CD14-positive monocyte (primary cell): ENCODE results near the gene STON2. TPM values are rescaled to one million over a fixed set of nuclear protein-coding genes. Genes with fewer than 3 reads are reported as not detected.

Source experiments
- DNase-seq, 3 donors: peaks; one replicate each; pipeline ENCODE4 v3.0.0-alpha.2; 2011 to 2022
- H2AFZ ChIP-seq: 2 replicates; pipeline ENCODE4 v1.6.0; 2012; ENCODE audit warnings: mild to moderate bottlenecking, low read depth, low read length, inconsistent platforms; ENCODE audit not compliant: insufficient read depth, poor library complexity, severe bottlenecking
- H3K27ac ChIP-seq, 2 donors: 1 replicate in 1 of 2; 2 replicates in 1 of 2; pipeline ENCODE4 v1.5.1; 2012 to 2013; ENCODE audit warnings: low read length in 2 of 2, control low read depth in 1 of 2, inconsistent platforms in 1 of 2, low read depth in 1 of 2, mild to moderate bottlenecking in 1 of 2
- H3K27me3 ChIP-seq, 2 donors: one replicate each; pipeline versions ENCODE4 v1.6.0 to v1.6.1; 2011 to 2013; ENCODE audit warnings: low read length in 2 of 2; ENCODE audit not compliant: control insufficient read depth in 2 of 2, insufficient read depth in 2 of 2
- H3K36me3 ChIP-seq, 2 donors: replicated peaks in 1 of 2; 1 replicate in 1 of 2; 2 replicates in 1 of 2; pipeline versions ENCODE4 v1.5.1 to v1.6.1; 2012 to 2013; ENCODE audit warnings: low read length in 2 of 2, control low read depth in 1 of 2, inconsistent platforms in 1 of 2, mild to moderate bottlenecking in 1 of 2; ENCODE audit not compliant: insufficient read depth in 2 of 2, control insufficient read depth in 1 of 2
- H3K4me1 ChIP-seq, 2 donors: 1 replicate in 1 of 2; 2 replicates in 1 of 2; pipeline versions ENCODE4 v1.5.1 to v1.6.1; 2012 to 2013; ENCODE audit warnings: low read length in 2 of 2, control low read depth in 1 of 2, inconsistent platforms in 1 of 2, mild to moderate bottlenecking in 1 of 2, moderate library complexity in 1 of 2; ENCODE audit not compliant: insufficient read depth in 2 of 2, control insufficient read depth in 1 of 2
- H3K4me2 ChIP-seq: replicated peaks from 2 replicates; pipeline ENCODE3; 2012; ENCODE audit warnings: low read length, moderate library complexity, mild to moderate bottlenecking; ENCODE audit not compliant: poor library complexity, severe bottlenecking; ENCODE audit errors: extremely low read depth
- H3K4me3 ChIP-seq, 3 experiments: fragments of 200-600 bp in 1 of 3; sonication (generic) in 1 of 3; replicated peaks in 1 of 3; 1 replicate in 2 of 3; 2 replicates in 1 of 3; pipeline ENCODE4 v1.5.1; 2011 to 2013; ENCODE audit warnings: low read length in 3 of 3, mild to moderate bottlenecking in 3 of 3, control low read depth in 2 of 3, low read depth in 2 of 3, inconsistent platforms in 1 of 3, moderate library complexity in 1 of 3
- H3K79me2 ChIP-seq: 2 replicates; pipeline ENCODE4 v1.6.0; 2012; ENCODE audit warnings: mild to moderate bottlenecking, control low read depth, inconsistent platforms, low read length, moderate library complexity; ENCODE audit not compliant: insufficient read depth
- H3K9ac ChIP-seq: 2 replicates; pipeline ENCODE4 v1.6.0; 2017; ENCODE audit warnings: low read length, mild to moderate bottlenecking; ENCODE audit not compliant: insufficient read depth, poor library complexity, severe bottlenecking
- H3K9me3 ChIP-seq, 2 donors: replicated peaks in 1 of 2; 1 replicate in 1 of 2; 2 replicates in 1 of 2; pipeline versions ENCODE4 v1.5.1 to v1.6.1; 2012 to 2013; ENCODE audit warnings: low read length in 2 of 2, control low read depth in 1 of 2; ENCODE audit not compliant: control insufficient read depth in 1 of 2, insufficient read depth in 1 of 2
- H4K20me1 ChIP-seq: 2 replicates; pipeline ENCODE4 v1.6.0; 2012; ENCODE audit warnings: mild to moderate bottlenecking, low read length, control low read depth, moderate library complexity; ENCODE audit not compliant: insufficient read depth
- H3K27ac Mint-ChIP-seq, 7 donors: one replicate each; pipeline ENCODE4 v1.8.0; 2020; ENCODE audit warnings: mild to moderate bottlenecking in 7 of 7, mixed read lengths in 7 of 7, moderate library complexity in 6 of 7, inconsistent platforms in 2 of 7
- H3K27me3 Mint-ChIP-seq, 3 donors: one replicate each; pipeline ENCODE4 v1.8.0; 2021 to 2022; ENCODE audit warnings: low read depth in 3 of 3, mild to moderate bottlenecking in 3 of 3, mixed read lengths in 3 of 3, moderate library complexity in 3 of 3, inconsistent platforms in 1 of 3
- H3K36me3 Mint-ChIP-seq, 2 donors: one replicate each; pipeline ENCODE4 v1.8.0; 2020; ENCODE audit warnings: mixed read lengths in 2 of 2, inconsistent platforms in 1 of 2, mild to moderate bottlenecking in 1 of 2
- H3K4me1 Mint-ChIP-seq: one replicate; pipeline ENCODE4 v1.8.0; 2020; ENCODE audit warnings: mild to moderate bottlenecking, mixed read lengths
- H3K4me3 Mint-ChIP-seq, 2 donors: one replicate each; pipeline ENCODE4 v1.8.0; 2020; ENCODE audit warnings: mild to moderate bottlenecking in 2 of 2, mixed read lengths in 2 of 2, moderate library complexity in 1 of 2
- H3K9me3 Mint-ChIP-seq, 7 donors: one replicate each; pipeline ENCODE4 v1.8.0; 2020 to 2022; ENCODE audit warnings: mixed read lengths in 7 of 7, mild to moderate bottlenecking in 6 of 7, moderate library complexity in 6 of 7, inconsistent platforms in 2 of 7
- CTCF ChIP-seq: fragments of 200-600 bp; IDR thresholded peaks from one replicate; pipeline ENCODE4 v1.8.0; 2022; ENCODE audit warnings: antibody characterized with exemption, mild to moderate bottlenecking
- WGBS: methylation state at CpG from one replicate; pipeline ENCODE4 v1.1.5; 2013; ENCODE audit warnings: missing lambda C conversion rate; ENCODE audit not compliant: insufficient coverage; 5-methylcytosine and 5-hydroxymethylcytosine counted together
- intact Hi-C, 2 donors: fragments of 100-400 bp; cut with micrococcal nuclease; formaldehyde crosslinking; loops; one replicate each; pipeline versions ENCODE4 v1.15.0 to v1.15.1; 2023
- polyA plus RNA-seq, 3 donors: library from polyadenylated mRNA; depleted of rRNA in 1 of 3; unstranded in 2 of 3; stranded (reverse) in 1 of 3; fragments of 300-500 nt in 2 of 3; fragments of >200 nt in 1 of 3; fragmentation: Illumina TruSeq in 2 of 3; gene quantifications; 1 replicate in 2 of 3; 2 replicates in 1 of 3; pipeline ENCODE4 v1.2.3, GENCODE V29; 2012 to 2021

The STON2 gene
- polyA plus RNA-seq, 3 donors: 1.6 to 3.2 (median 2.1) TPM

GRCh38 chr14:81350344-81351130 lies 49.6 kb downstream of the STON2 start:
- Histone ChIP-seq H3K36me3 (no peaks in the 10 kb centered on the region), H3K9me3 (peaks cover 0 to 9% of the 10 kb centered on the region in 2 donors), H3K27ac (no peak overlapping the region), H3K9ac (no peak overlapping the region), H3K27me3 (no peaks in the 10 kb centered on the region), H3K4me2 (no peak overlapping the region), H3K79me2 (no peaks in the 10 kb centered on the region), H3K4me3 (no peak overlapping the region), H4K20me1 (no peaks in the 10 kb centered on the region), H3K4me1 (no peaks in the 10 kb centered on the region), H2AFZ (no peak overlapping the region)
- peaks cover 9 to 18% (median 12%) of the 10 kb centered on the region in 7 donors for H3K9me3 Mint-ChIP-seq
- TF ChIP-seq CTCF: no peak
- H3K27ac Mint-ChIP-seq: no peak overlapping the region
- no peak overlapping the region for H3K4me3 Mint-ChIP-seq
- H3K4me1 Mint-ChIP-seq: peaks cover 6% of the 10 kb centered on the region
- no peak for DNase-seq
- intact Hi-C loops: no loop called here
- H3K27me3 Mint-ChIP-seq: peaks cover 0 to 4% (median 1%) of the 10 kb centered on the region in 3 donors
- H3K36me3 Mint-ChIP-seq: no peaks in the 10 kb centered on the region
- WGBS: no CpG with 5 or more reads among the region's 5 CpGs

- no peaks in the 10 kb centered on the region for H3K27me3 ChIP-seq
- H4K20me1 ChIP-seq: no peaks in the 10 kb centered on the region
- intact Hi-C loops: no loop called here
- H3K27ac Mint-ChIP-seq: no peak overlapping the region
- no peaks in the 10 kb centered on the region for H3K36me3 Mint-ChIP-seq
- H3K9ac ChIP-seq: no peak overlapping the region
- H3K36me3 ChIP-seq: no peaks in the 10 kb centered on the region
- H3K4me2 ChIP-seq: no peak overlapping the region
- peak in 2 of 3 donors; percentile 10 to 41 for DNase-seq
- H3K4me3 ChIP-seq: no peak overlapping the region
- H3K4me1 ChIP-seq: no peaks in the 10 kb centered on the region
- no peak for TF ChIP-seq CTCF
- peaks cover 0 to 4% (median 2%) of the 10 kb centered on the region in 3 donors for H3K27me3 Mint-ChIP-seq
- peaks cover 0 to 3% (median 0%) of the 10 kb centered on the region in 7 donors for H3K9me3 Mint-ChIP-seq
- WGBS: no CpG with 5 or more reads among the region's 2 CpGs
- H2AFZ ChIP-seq: no peak overlapping the region
- H3K79me2 ChIP-seq: no peaks in the 10 kb centered on the region
- no peak overlapping the region for H3K27ac ChIP-seq
- no peak overlapping the region for H3K4me3 Mint-ChIP-seq
- no peaks in the 10 kb centered on the region for H3K9me3 ChIP-seq
- H3K4me1 Mint-ChIP-seq: peaks cover 6% of the 10 kb centered on the region
These were observed 52.1 kb downstream of the STON2 start for GRCh38 chr14:81348061-81348460.
